H9 (cell line): ENCODE data around the gene TNIK. TPM values are rescaled to one million over a fixed set of nuclear protein-coding genes. Genes with fewer than 3 reads are reported as not detected.

ENCODE experiments used
- DNase-seq: peaks from one replicate; pipeline ENCODE4 v3.0.0-alpha.2; 2017
- H2AFZ ChIP-seq: one replicate; pipeline ENCODE4 v1.6.1; 2013; ENCODE audit warnings: mild to moderate bottlenecking, low read length, control low read depth, moderate library complexity
- H2AK5ac ChIP-seq: 2 replicates; pipeline ENCODE4 v1.6.1; 2013; ENCODE audit warnings: low read length, control low read depth, mixed read lengths; ENCODE audit not compliant: insufficient read length
- H2BK120ac ChIP-seq: one replicate; pipeline ENCODE4 v1.6.1; 2013; ENCODE audit warnings: low read depth, mild to moderate bottlenecking, low read length, control low read depth, inconsistent platforms; ENCODE audit not compliant: poor library complexity, severe bottlenecking
- H2BK12ac ChIP-seq: 2 replicates; pipeline ENCODE4 v1.6.1; 2013; ENCODE audit warnings: low read length, control low read depth, mixed read lengths, low read depth; ENCODE audit not compliant: insufficient read length
- H2BK15ac ChIP-seq: 2 replicates; pipeline ENCODE4 v1.6.1; 2013; ENCODE audit warnings: low read depth, low read length, control low read depth
- H2BK20ac ChIP-seq: one replicate; pipeline ENCODE4 v1.6.1; 2013; ENCODE audit warnings: low read depth, mild to moderate bottlenecking, low read length, control low read depth, inconsistent platforms; ENCODE audit not compliant: poor library complexity, severe bottlenecking
- H2BK5ac ChIP-seq: 2 replicates; pipeline ENCODE4 v1.6.1; 2013; ENCODE audit warnings: low read length, control low read depth, mixed read lengths; ENCODE audit not compliant: insufficient read length
- H3K14ac ChIP-seq: 2 replicates; pipeline ENCODE4 v1.6.1; 2013; ENCODE audit warnings: low read length, control low read depth; ENCODE audit not compliant: insufficient read depth
- H3K18ac ChIP-seq: 2 replicates; pipeline ENCODE4 v1.6.1; 2013; ENCODE audit warnings: low read depth, mild to moderate bottlenecking, mixed read lengths, low read length, control low read depth; ENCODE audit not compliant: insufficient read length
- H3K23ac ChIP-seq: 2 replicates; pipeline ENCODE4 v1.6.1; 2013; ENCODE audit warnings: low read length, control low read depth, mixed read lengths, low read depth; ENCODE audit not compliant: insufficient read length
- H3K23me2 ChIP-seq: 2 replicates; pipeline ENCODE4 v1.6.1; 2013; ENCODE audit warnings: low read depth, mild to moderate bottlenecking, mixed read lengths, low read length, control low read depth; ENCODE audit not compliant: insufficient read length, poor library complexity, severe bottlenecking
- H3K27ac ChIP-seq: 2 replicates; pipeline ENCODE4 v1.5.1; 2013; ENCODE audit warnings: low read length, control low read depth, mixed read lengths, low read depth; ENCODE audit not compliant: insufficient read length
- H3K27me3 ChIP-seq: 2 replicates; pipeline ENCODE4 v1.6.1; 2013; ENCODE audit warnings: low read length, control low read depth, inconsistent platforms; ENCODE audit not compliant: insufficient read depth
- H3K4ac ChIP-seq: 2 replicates; pipeline ENCODE4 v1.6.1; 2013; ENCODE audit warnings: low read depth, mild to moderate bottlenecking, control low read depth, inconsistent platforms, low read length, moderate library complexity
- H3K4me1 ChIP-seq: 2 replicates; pipeline ENCODE4 v1.6.1; 2013; ENCODE audit warnings: low read length, control low read depth, inconsistent platforms; ENCODE audit not compliant: insufficient read depth
- H3K4me2 ChIP-seq: 2 replicates; pipeline ENCODE4 v1.6.1; 2013; ENCODE audit warnings: low read length, control low read depth, mixed read lengths; ENCODE audit not compliant: insufficient read length, insufficient read depth
- H3K56ac ChIP-seq: 2 replicates; pipeline ENCODE4 v1.6.1; 2013; ENCODE audit warnings: low read depth, mild to moderate bottlenecking, mixed read lengths, low read length, control low read depth; ENCODE audit not compliant: insufficient read length
- H3K79me1 ChIP-seq: 2 replicates; pipeline ENCODE4 v1.6.1; 2013; ENCODE audit warnings: low read depth, mild to moderate bottlenecking, moderate library complexity, low read length, control low read depth, inconsistent platforms; ENCODE audit not compliant: insufficient read depth, poor library complexity, severe bottlenecking
- H3K79me2 ChIP-seq: 2 replicates; pipeline ENCODE4 v1.6.1; 2013; ENCODE audit warnings: low read length, control low read depth, inconsistent platforms; ENCODE audit not compliant: insufficient read depth
- H3K9ac ChIP-seq: 2 replicates; pipeline ENCODE4 v1.6.1; 2013; ENCODE audit warnings: low read length, control low read depth, mixed read lengths; ENCODE audit not compliant: insufficient read length; ENCODE audit errors: extremely low read depth
- H3K9me3 ChIP-seq: one replicate; pipeline ENCODE4 v1.6.1; 2013; ENCODE audit warnings: low read depth, low read length, inconsistent platforms; ENCODE audit not compliant: control insufficient read depth
- H3T11ph ChIP-seq: one replicate; pipeline ENCODE4 v1.6.1; 2013; ENCODE audit warnings: mild to moderate bottlenecking, low read length, control low read depth, inconsistent platforms
- H4K20me1 ChIP-seq: one replicate; pipeline ENCODE4 v1.6.1; 2013; ENCODE audit not compliant: control insufficient read depth, insufficient read length, insufficient read depth
- H4K5ac ChIP-seq: 2 replicates; pipeline ENCODE4 v1.6.1; 2013; ENCODE audit warnings: low read depth, mild to moderate bottlenecking, mixed read lengths, low read length, control low read depth; ENCODE audit not compliant: insufficient read length
- H4K8ac ChIP-seq: replicated peaks from 2 replicates; pipeline ENCODE4 v1.6.1; 2013; ENCODE audit warnings: low read length, control low read depth, mixed read lengths, low read depth; ENCODE audit not compliant: insufficient read length
- H4K91ac ChIP-seq: 2 replicates; pipeline ENCODE4 v1.6.1; 2013; ENCODE audit warnings: low read depth, mild to moderate bottlenecking, moderate library complexity, mixed read lengths, low read length, control low read depth; ENCODE audit not compliant: insufficient read length
- H3K27ac Mint-ChIP-seq, 3 experiments: 2 replicates in 2 of 3; 3 replicates in 1 of 3; pipeline ENCODE4 v1.8.0; 2020 to 2021; ENCODE audit warnings: mixed read lengths in 3 of 3, mild to moderate bottlenecking in 1 of 3, moderate library complexity in 1 of 3
- H3K27me3 Mint-ChIP-seq: 2 replicates; pipeline ENCODE4 v1.8.0; 2021; ENCODE audit warnings: low read depth, mild to moderate bottlenecking, moderate library complexity, mixed read lengths
- H3K36me3 Mint-ChIP-seq, 3 experiments: 2 replicates in 2 of 3; 3 replicates in 1 of 3; pipeline ENCODE4 v1.8.0; 2020 to 2021; ENCODE audit warnings: low read depth in 3 of 3, mixed read lengths in 3 of 3; ENCODE audit not compliant: insufficient read depth in 1 of 3
- H3K4me1 Mint-ChIP-seq, 2 experiments: 2 replicates each; pipeline ENCODE4 v1.8.0; 2020; ENCODE audit warnings: mixed read lengths in 2 of 2
- H3K4me3 Mint-ChIP-seq, 2 experiments: 2 replicates in 1 of 2; 3 replicates in 1 of 2; pipeline ENCODE4 v1.8.0; 2020 to 2021; ENCODE audit warnings: mild to moderate bottlenecking in 2 of 2, mixed read lengths in 2 of 2, moderate library complexity in 1 of 2
- H3K9me3 Mint-ChIP-seq, 2 experiments: 2 replicates in 1 of 2; 3 replicates in 1 of 2; pipeline ENCODE4 v1.8.0; 2020; ENCODE audit warnings: mild to moderate bottlenecking in 2 of 2, mixed read lengths in 2 of 2, moderate library complexity in 1 of 2
- WGBS: extraction: QIAGEN DNeasy Blood & Tissue Kit; methylation state at CpG from one replicate; pipeline ENCODE4 v1.1.7; 2013; ENCODE audit warnings: missing lambda C conversion rate, low lambda C conversion rate, mixed read lengths; ENCODE audit not compliant: insufficient read length; ENCODE audit errors: extremely low coverage; 5-methylcytosine and 5-hydroxymethylcytosine counted together
- total RNA-seq: library from RNA; stranded (reverse); gene quantifications from 2 replicates; pipeline ENCODE4 v1.2.1, GENCODE V29; 2021
- TF ChIP-seq, protein P1 (sequence below): fragments of 200-600 bp; sonication (generic); conservative IDR thresholded peaks from 3 replicates; pipeline ENCODE4 v1.8.0; 2021; ENCODE audit warnings: antibody characterized with exemption, mild to moderate bottlenecking

TNIK gene
- total RNA-seq, 1 experiment from 2014 or later, result 15.9 TPM

DNA sequence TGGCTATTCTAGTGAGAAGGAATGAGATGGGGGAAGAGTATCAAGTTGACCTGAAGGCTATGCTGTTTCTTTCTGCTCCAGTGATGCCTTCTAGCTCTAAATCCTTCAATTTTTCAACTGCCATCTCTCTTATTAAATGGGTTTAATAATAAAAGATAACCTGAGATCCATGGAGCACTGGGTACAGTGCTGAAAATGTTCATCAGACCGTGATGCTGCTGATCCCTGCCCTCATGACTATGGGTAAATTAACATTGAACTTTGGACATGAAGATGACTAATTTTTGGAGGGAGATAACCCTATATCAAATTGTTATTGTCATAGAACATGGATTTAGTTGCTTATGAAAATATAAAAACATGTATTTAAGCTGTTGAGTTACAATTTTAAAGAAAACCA, 406.0 kb downstream of the TNIK start:
- H3K27me3 ChIP-seq, result no peaks in the 10 kb centered on the region
- H3K14ac ChIP-seq, result no peak overlapping the region
- no peak overlapping the region for H3K56ac ChIP-seq
- H3K23me2 ChIP-seq, result no peaks in the 10 kb centered on the region
- H3K4me1 ChIP-seq, result no peaks in the 10 kb centered on the region
- H4K20me1 ChIP-seq, result no peaks in the 10 kb centered on the region
- Mint-ChIP-seq H3K4me1 (peaks cover 4 to 6% of the 10 kb centered on the region in 2 experiments; a peak in 2 of 4 replicates), H3K27me3 (no peaks in the 10 kb centered on the region), H3K4me3 (no peak overlapping the region), H3K9me3 (no peaks in the 10 kb centered on the region; a peak in 1 of 5 replicates), H3K36me3 (no peaks in the 10 kb centered on the region; a peak in 1 of 7 replicates), H3K27ac (no peak overlapping the region)
- H3K79me2 ChIP-seq, result no peaks in the 10 kb centered on the region
- H3K79me1 ChIP-seq, result no peaks in the 10 kb centered on the region
- TF ChIP-seq, protein P1, sequence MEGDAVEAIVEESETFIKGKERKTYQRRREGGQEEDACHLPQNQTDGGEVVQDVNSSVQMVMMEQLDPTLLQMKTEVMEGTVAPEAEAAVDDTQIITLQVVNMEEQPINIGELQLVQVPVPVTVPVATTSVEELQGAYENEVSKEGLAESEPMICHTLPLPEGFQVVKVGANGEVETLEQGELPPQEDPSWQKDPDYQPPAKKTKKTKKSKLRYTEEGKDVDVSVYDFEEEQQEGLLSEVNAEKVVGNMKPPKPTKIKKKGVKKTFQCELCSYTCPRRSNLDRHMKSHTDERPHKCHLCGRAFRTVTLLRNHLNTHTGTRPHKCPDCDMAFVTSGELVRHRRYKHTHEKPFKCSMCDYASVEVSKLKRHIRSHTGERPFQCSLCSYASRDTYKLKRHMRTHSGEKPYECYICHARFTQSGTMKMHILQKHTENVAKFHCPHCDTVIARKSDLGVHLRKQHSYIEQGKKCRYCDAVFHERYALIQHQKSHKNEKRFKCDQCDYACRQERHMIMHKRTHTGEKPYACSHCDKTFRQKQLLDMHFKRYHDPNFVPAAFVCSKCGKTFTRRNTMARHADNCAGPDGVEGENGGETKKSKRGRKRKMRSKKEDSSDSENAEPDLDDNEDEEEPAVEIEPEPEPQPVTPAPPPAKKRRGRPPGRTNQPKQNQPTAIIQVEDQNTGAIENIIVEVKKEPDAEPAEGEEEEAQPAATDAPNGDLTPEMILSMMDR, result no peak
- no peak overlapping the region for H2BK5ac ChIP-seq
- H2BK15ac ChIP-seq, result no peak overlapping the region
- no peak overlapping the region for H4K91ac ChIP-seq
- H2BK120ac ChIP-seq, result no peak overlapping the region
- H4K5ac ChIP-seq, result no peak overlapping the region
- no peak overlapping the region for H2AFZ ChIP-seq
- no peak overlapping the region for H3K27ac ChIP-seq
- no peak for DNase-seq
- H3K9me3 ChIP-seq, result no peaks in the 10 kb centered on the region
- H3K9ac ChIP-seq, result no peak overlapping the region
- H2BK20ac ChIP-seq, result no peak overlapping the region
- no peak overlapping the region for H3K18ac ChIP-seq
- no peak overlapping the region for H2BK12ac ChIP-seq
- no peak overlapping the region for H3K4me2 ChIP-seq
- no peak overlapping the region for H3K23ac ChIP-seq
- no CpG with 5 or more reads among the region's 1 CpG for WGBS
- H2AK5ac ChIP-seq, result no peak overlapping the region
- no peak overlapping the region for H3K4ac ChIP-seq
- no peak overlapping the region for H4K8ac ChIP-seq
- no peak overlapping the region for H3T11ph ChIP-seq
